ENCODE data around the gene TMUB2.
"Not testable (repeated sequence)": the region's sequence is repeated elsewhere in the genome, so short reads cannot be mapped to it uniquely, and the experiment has no call there.

Gene TMUB2

DNA sequence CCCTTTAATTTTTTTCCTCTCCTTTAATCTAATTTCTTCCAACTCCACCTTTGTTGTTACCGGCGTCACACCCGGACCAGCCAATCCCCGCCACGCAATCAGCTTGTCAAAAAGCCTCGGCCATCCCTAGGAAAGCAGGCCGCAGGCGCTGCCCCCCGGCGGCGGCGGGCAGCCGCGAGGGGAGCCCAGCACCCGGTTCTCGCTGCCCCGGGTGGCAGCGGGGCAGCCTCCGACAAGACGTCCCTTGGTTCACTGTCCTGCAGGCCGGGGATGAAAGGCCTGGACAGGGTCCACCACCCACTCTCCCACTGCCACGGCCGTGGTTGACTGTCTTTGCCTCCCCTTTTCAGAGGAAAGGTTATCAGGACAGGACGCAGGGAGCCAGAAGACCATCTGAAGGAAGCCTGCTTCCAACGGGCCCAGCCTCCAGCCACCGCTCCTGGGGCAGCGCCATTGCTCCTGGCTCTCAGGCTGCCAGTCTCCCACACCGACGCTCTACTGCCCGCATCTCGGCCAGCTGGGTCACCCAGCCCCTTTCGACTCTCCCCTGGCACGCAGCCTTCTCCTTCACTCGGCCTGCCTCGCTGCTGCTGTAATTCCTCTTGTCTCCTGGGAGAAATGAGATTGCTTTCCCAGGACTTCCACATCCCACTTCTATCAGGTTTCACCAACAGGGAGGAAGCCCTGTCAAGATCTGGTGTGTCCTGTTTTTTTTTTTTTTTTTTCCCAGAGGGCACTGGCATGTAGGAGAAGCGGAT, 35.5 kb downstream of the TMUB2 start:
- no peak overlapping the region for H3K9ac ChIP-seq (ENCODE audit: insufficient read length)
- peak overlapping the region; percentile 90; the same call in 1 of the 2 replicates for H3K27ac ChIP-seq

DNA sequence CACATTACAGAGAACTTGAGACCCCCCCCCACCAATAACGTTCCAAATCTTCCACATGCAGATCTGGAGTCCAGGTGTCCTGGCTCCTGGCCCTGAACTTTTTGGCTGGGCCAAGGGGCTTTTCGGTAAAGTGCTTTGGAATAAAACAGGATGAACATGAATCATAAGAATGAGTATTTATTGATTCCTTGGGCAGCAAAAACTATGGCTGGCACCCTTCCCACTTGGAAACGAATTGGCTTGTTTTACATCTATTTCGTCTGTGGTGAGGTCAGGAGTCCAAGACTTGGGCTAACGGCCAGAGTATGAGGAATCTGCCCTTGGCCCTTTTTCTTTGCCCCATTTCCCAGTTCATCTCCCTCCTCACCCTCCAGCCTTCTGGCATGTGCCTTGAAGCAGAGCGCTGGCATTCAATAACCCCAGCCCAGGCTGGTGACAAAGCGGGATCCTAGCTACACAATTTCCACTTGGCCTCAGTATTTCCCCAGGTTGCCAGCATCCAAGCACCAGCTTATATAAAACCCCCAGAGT, 36.8 kb downstream of the TMUB2 start:
- no peak for DNase-seq (ENCODE audit: low read depth, low spot score)
- no peaks in the 10 kb centered on the region for H3K36me3 ChIP-seq (ENCODE audit: insufficient read depth, low read length)
- TF ChIP-seq FOXP2 (optimal IDR thresholded peaks at IDR 0.05; ENCODE audit: control extremely low read depth, extremely low read length, insufficient read depth) = no peak
- TF ChIP-seq EZH2 (IDR thresholded peaks at IDR 0.05) = no peak
- TF ChIP-seq POLR2AphosphoS5 (IDR thresholded peaks at IDR 0.05; ENCODE audit: borderline replicate concordance, low read depth, low read length) = no peak
- no peak overlapping the region for H3K9ac ChIP-seq (ENCODE audit: insufficient read length)
- H3K27ac ChIP-seq = no peak overlapping the region
- no peaks in the 10 kb centered on the region for H3K9me3 ChIP-seq (ENCODE audit: low read depth, low read length)
- H3K4me3 ChIP-seq = no peak overlapping the region

More for the DNA sequence above, 35.5 kb downstream of the TMUB2 start:
- Histone ChIP-seq H3K36me3 (ENCODE audit: insufficient read depth, low read length) (peaks cover 4% of the 10 kb centered on the region; the same call in 1 of the 2 replicates), H3K4me3 (peak overlapping the region; percentile 98), H3K9me3 (ENCODE audit: low read depth, low read length) (no peaks in the 10 kb centered on the region)
- no peak for DNase-seq (ENCODE audit: low read depth, low spot score)
- TF ChIP-seq FOXP2 (optimal IDR thresholded peaks at IDR 0.05; ENCODE audit: control extremely low read depth, extremely low read length, insufficient read depth) (no peak), EZH2 (IDR thresholded peaks at IDR 0.05) (no peak), POLR2AphosphoS5 (IDR thresholded peaks at IDR 0.05; ENCODE audit: borderline replicate concordance, low read depth, low read length) (no peak)

DNA sequence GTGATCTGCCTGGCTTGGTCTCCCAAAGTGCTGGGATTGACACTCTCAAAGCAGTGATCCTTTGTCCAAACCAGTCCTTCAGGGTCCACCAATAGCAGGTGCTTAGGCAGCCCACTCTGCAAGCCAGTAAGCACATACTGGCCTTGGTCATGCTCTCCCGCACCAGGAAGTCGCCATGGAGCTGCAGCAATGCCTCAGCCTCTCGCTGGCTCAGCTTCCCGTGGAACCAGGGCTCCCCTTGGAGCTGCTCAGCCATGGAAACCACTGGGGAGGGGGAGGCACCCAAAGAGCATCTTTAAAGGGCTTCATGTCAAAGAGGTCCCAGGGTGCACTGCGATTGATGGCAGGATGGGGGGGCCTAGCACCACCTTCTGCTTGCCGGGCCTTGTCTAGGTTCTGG, 42.3 kb downstream of the TMUB2 start:
- Histone ChIP-seq H3K9ac (ENCODE audit: insufficient read length) (no peak overlapping the region), H3K9me3 (ENCODE audit: low read depth, low read length) (no peaks in the 10 kb centered on the region), H3K4me3 (no peak overlapping the region), H3K36me3 (ENCODE audit: insufficient read depth, low read length) (no peaks in the 10 kb centered on the region), H3K27ac (no peak overlapping the region)
- no peak for DNase-seq (ENCODE audit: low read depth, low spot score)
- no peak for TF ChIP-seq FOXP2 (optimal IDR thresholded peaks at IDR 0.05; ENCODE audit: control extremely low read depth, extremely low read length, insufficient read depth)
- TF ChIP-seq POLR2AphosphoS5 (IDR thresholded peaks at IDR 0.05; ENCODE audit: borderline replicate concordance, low read depth, low read length) = no peak
- TF ChIP-seq EZH2 (IDR thresholded peaks at IDR 0.05) = no peak

DNA sequence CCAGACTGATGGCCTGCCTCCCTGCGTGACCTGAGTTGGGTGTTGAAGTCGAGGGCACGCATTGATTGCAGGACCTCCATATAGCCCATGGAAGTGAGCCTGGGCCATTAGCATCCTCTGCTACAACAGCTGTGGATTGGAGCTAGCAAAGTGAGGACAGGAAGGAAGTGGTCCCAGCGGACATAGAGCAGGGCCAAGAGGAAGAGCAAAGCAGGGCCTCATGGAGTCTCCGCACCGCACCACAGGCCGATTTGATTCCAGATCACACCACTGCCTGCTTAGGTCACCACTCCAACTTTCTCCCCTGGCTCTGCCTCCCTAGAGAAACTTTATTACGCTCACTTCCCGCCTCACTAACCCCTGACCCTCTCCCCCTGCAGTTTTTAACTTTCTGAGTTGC, 43.4 kb downstream of the TMUB2 start:
- H3K9ac ChIP-seq (ENCODE audit: insufficient read length) = no peak overlapping the region
- no peak overlapping the region for H3K27ac ChIP-seq
- TF ChIP-seq EZH2 (IDR thresholded peaks at IDR 0.05) (no peak), POLR2AphosphoS5 (IDR thresholded peaks at IDR 0.05; ENCODE audit: borderline replicate concordance, low read depth, low read length) (no peak), FOXP2 (optimal IDR thresholded peaks at IDR 0.05; ENCODE audit: control extremely low read depth, extremely low read length, insufficient read depth) (no peak)
- H3K9me3 ChIP-seq (ENCODE audit: low read depth, low read length) = no peaks in the 10 kb centered on the region
- H3K36me3 ChIP-seq (ENCODE audit: insufficient read depth, low read length) = no peaks in the 10 kb centered on the region
- H3K4me3 ChIP-seq = no peak overlapping the region
- no peak for DNase-seq (ENCODE audit: low read depth, low spot score)

DNA sequence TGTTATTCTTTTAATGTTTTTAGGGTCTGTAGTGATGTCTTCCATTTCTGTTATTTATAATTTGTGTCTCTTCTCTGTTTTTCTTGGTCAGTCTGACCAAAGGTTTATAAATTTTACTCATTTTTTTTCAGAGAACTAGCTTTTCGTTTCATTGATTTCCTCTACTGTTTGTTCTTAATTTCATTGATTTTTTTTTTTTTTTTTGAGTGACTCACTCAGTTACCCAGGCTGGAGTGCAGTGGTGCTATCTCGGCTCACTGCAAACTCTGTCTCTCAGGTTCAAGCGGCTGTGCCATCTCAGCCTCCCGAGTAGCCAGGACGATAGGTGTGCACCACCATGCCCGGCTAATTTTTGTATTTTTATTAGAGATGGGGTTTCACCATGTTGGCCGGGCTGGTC, 45.3 kb downstream of the TMUB2 start:
- Histone ChIP-seq H3K36me3 (ENCODE audit: insufficient read depth, low read length) (no peaks in the 10 kb centered on the region), H3K4me3 (no peak overlapping the region), H3K9ac (ENCODE audit: insufficient read length) (no peak overlapping the region), H3K27ac (no peak overlapping the region), H3K9me3 (ENCODE audit: low read depth, low read length) (no peaks in the 10 kb centered on the region)
- no peak for TF ChIP-seq FOXP2 (optimal IDR thresholded peaks at IDR 0.05; ENCODE audit: control extremely low read depth, extremely low read length, insufficient read depth)
- TF ChIP-seq POLR2AphosphoS5 (IDR thresholded peaks at IDR 0.05; ENCODE audit: borderline replicate concordance, low read depth, low read length) = no peak
- no peak for TF ChIP-seq EZH2 (IDR thresholded peaks at IDR 0.05)
- no peak for DNase-seq (ENCODE audit: low read depth, low spot score)

DNA sequence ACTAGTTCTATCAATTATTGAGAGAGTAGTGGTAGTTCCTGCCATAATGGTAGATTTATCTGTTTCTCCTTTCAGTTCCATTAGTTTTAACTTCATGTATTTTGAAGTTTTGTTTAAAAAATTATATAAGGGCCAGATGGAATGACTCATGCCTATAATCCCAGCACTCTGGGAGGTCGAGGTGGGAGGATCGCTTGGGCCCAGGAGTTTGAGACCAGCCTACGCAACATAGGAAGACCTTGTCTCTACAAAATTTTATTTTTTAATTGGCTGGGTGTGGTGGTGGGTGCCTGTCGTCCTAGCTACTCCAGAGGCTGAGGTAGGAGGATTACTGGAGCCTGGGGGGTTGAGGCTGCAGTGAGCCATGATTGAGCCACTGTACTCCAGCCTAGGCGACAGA, 46.8 kb downstream of the TMUB2 start:
- H3K36me3 ChIP-seq (ENCODE audit: insufficient read depth, low read length) = no peaks in the 10 kb centered on the region
- no peaks in the 10 kb centered on the region for H3K9me3 ChIP-seq (ENCODE audit: low read depth, low read length)
- TF ChIP-seq FOXP2 (optimal IDR thresholded peaks at IDR 0.05; ENCODE audit: control extremely low read depth, extremely low read length, insufficient read depth) (no peak), EZH2 (IDR thresholded peaks at IDR 0.05) (no peak), POLR2AphosphoS5 (IDR thresholded peaks at IDR 0.05; ENCODE audit: borderline replicate concordance, low read depth, low read length) (no peak)
- no peak overlapping the region for H3K4me3 ChIP-seq
- no peak overlapping the region for H3K9ac ChIP-seq (ENCODE audit: insufficient read length)
- no peak for DNase-seq (ENCODE audit: low read depth, low spot score)
- H3K27ac ChIP-seq = no peak overlapping the region

DNA sequence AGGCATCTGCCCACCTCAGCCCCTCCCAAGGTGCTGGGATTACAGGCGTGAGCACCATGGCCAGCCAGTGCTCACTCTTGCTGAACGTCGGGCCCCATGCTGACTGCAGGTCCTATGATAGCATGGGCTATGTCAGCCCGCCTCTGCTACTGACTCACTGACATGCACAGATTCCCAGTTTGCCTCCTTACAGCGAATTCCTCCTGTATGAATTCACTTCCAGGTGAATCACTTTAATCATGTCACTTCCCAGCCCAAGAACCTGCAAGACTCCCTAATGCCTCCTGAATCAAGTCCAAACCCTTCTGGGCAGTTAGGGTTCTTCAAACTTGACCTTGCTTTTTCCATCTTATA, 48.8 kb downstream of the TMUB2 start:
- Histone ChIP-seq H3K36me3 (ENCODE audit: insufficient read depth, low read length) (no peaks in the 10 kb centered on the region), H3K9ac (ENCODE audit: insufficient read length) (no peak overlapping the region), H3K27ac (no peak overlapping the region), H3K9me3 (ENCODE audit: low read depth, low read length) (no peaks in the 10 kb centered on the region), H3K4me3 (no peak overlapping the region)
- no peak for TF ChIP-seq POLR2AphosphoS5 (IDR thresholded peaks at IDR 0.05; ENCODE audit: borderline replicate concordance, low read depth, low read length)
- TF ChIP-seq FOXP2 (optimal IDR thresholded peaks at IDR 0.05; ENCODE audit: control extremely low read depth, extremely low read length, insufficient read depth) = no peak
- TF ChIP-seq EZH2 (IDR thresholded peaks at IDR 0.05) = no peak
- DNase-seq (ENCODE audit: low read depth, low spot score) = no peak

DNA sequence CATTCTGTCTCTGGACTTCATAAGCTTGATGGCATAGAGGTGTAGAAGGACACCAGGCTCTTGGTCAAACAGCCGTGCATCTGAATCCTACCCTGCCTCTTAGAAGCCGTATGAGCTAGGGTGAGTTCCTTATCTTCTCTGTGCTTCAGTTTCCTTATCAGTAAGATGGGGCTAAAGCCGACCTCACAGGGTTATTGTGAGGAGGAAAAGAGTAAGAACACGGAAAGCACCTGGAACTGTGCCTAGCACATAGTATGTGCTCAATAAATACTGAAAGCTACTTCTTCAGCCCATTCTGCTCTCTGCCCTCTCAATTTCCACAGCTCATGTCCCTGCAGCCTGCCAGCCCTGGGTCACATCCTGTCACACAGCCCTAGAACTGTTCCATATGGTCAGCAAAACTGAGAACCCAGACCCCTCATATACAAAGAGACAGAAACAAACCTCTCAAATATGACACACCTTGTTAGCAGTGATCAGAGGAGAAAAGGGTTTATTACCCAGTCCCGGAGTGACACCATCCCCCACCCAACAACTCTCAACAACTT, 49.7 kb downstream of the TMUB2 start:
- TF ChIP-seq EZH2 (IDR thresholded peaks at IDR 0.05) (no peak), FOXP2 (optimal IDR thresholded peaks at IDR 0.05; ENCODE audit: control extremely low read depth, extremely low read length, insufficient read depth) (no peak), POLR2AphosphoS5 (IDR thresholded peaks at IDR 0.05; ENCODE audit: borderline replicate concordance, low read depth, low read length) (no peak)
- Histone ChIP-seq H3K36me3 (ENCODE audit: insufficient read depth, low read length) (no peaks in the 10 kb centered on the region), H3K9ac (ENCODE audit: insufficient read length) (no peak overlapping the region), H3K9me3 (ENCODE audit: low read depth, low read length) (no peaks in the 10 kb centered on the region), H3K27ac (no peak overlapping the region), H3K4me3 (no peak overlapping the region)
- no peak for DNase-seq (ENCODE audit: low read depth, low spot score)

DNA sequence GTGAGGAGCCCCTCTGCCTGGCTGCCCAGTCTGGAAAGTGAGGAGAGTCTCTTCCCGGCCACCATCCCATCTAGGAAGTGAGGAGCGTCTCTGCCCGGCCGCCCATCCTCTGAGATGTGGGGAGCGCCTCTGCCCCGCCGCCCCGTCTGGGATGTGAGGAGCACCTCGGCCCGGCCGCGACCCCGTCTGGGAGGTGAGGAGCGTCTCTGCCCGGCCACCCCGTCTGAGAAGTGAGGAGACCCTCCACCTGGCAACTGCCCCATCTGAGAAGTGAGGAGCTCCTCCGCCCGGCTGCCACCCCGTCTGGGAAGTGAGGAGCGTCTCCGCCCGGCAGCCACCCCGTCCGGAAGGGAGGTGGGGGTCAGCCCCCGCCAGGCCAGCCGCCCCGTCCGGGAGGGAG, 51.1 kb downstream of the TMUB2 start:
- H3K9me3 ChIP-seq (ENCODE audit: low read depth, low read length); H3K27ac ChIP-seq; H3K4me3 ChIP-seq; H3K36me3 ChIP-seq (ENCODE audit: insufficient read depth, low read length); H3K9ac ChIP-seq (ENCODE audit: insufficient read length); DNase-seq (ENCODE audit: low read depth, low spot score): not testable (repeated sequence)

Data from SK-N-MC (cell line).